Activated naive CD8-positive, alpha-beta T cell (primary cell): ENCODE data around the gene SIRPA.
A peak's percentile ranks its signal among the peaks of the same experiment; 100 is the strongest.

ENCODE experiments used
- H3K27ac Mint-ChIP-seq: one replicate; pipeline ENCODE4 v1.8.0; 2021; ENCODE audit warnings: mixed read lengths
- H3K27me3 Mint-ChIP-seq: one replicate; pipeline ENCODE4 v1.8.0; 2021; ENCODE audit warnings: mixed read lengths
- H3K36me3 Mint-ChIP-seq: one replicate; pipeline ENCODE4 v1.8.0; 2021; ENCODE audit warnings: mixed read lengths
- H3K4me1 Mint-ChIP-seq: one replicate; pipeline ENCODE4 v1.8.0; 2021; ENCODE audit warnings: low read depth, mixed read lengths
- H3K4me3 Mint-ChIP-seq: one replicate; pipeline ENCODE4 v1.8.0; 2021; ENCODE audit warnings: mild to moderate bottlenecking, mixed read lengths
- H3K9me3 Mint-ChIP-seq: one replicate; pipeline ENCODE4 v1.8.0; 2021; ENCODE audit warnings: low read depth, mixed read lengths

Gene SIRPA

GRCh38 chr20:1946762-1947534 is 51.7 kb downstream of the SIRPA start:
- Mint-ChIP-seq H3K36me3 (no peaks in the 10 kb centered on the region), H3K27ac (no peak overlapping the region), H3K27me3 (peaks cover 31% of the 10 kb centered on the region), H3K4me1 (peaks cover 3% of the 10 kb centered on the region), H3K4me3 (no peak overlapping the region), H3K9me3 (no peaks in the 10 kb centered on the region)

- no peak overlapping the region for H3K4me3 Mint-ChIP-seq
- H3K27ac Mint-ChIP-seq: no peak overlapping the region
Measured at GRCh38 chr20:1947535-1947846, 52.3 kb downstream of the SIRPA start.

GRCh38 chr20:1949347-1950100 is 54.3 kb downstream of the SIRPA start:
- peaks cover 23% of the 10 kb centered on the region for H3K27me3 Mint-ChIP-seq
- H3K4me1 Mint-ChIP-seq: peaks cover 3% of the 10 kb centered on the region
- no peak overlapping the region for H3K27ac Mint-ChIP-seq
- H3K4me3 Mint-ChIP-seq: no peak overlapping the region
- no peaks in the 10 kb centered on the region for H3K36me3 Mint-ChIP-seq
- no peaks in the 10 kb centered on the region for H3K9me3 Mint-ChIP-seq

More at GRCh38 chr20:1947535-1947846, 52.3 kb downstream of the SIRPA start:
- no peaks in the 10 kb centered on the region for H3K36me3 Mint-ChIP-seq
- H3K27me3 Mint-ChIP-seq: peaks cover 31% of the 10 kb centered on the region
- peaks cover 3% of the 10 kb centered on the region for H3K4me1 Mint-ChIP-seq
- H3K9me3 Mint-ChIP-seq: no peaks in the 10 kb centered on the region

- Mint-ChIP-seq H3K4me3 (no peak overlapping the region), H3K4me1 (peaks cover 3% of the 10 kb centered on the region), H3K9me3 (no peaks in the 10 kb centered on the region), H3K36me3 (no peaks in the 10 kb centered on the region), H3K27ac (no peak overlapping the region), H3K27me3 (peaks cover 18% of the 10 kb centered on the region)
Measured at GRCh38 chr20:1950836-1951235, 55.6 kb downstream of the SIRPA start.

GRCh38 chr20:1951436-1952115 is 56.4 kb downstream of the SIRPA start:
- peaks cover 3% of the 10 kb centered on the region for H3K4me1 Mint-ChIP-seq
- H3K4me3 Mint-ChIP-seq: no peak overlapping the region
- H3K27me3 Mint-ChIP-seq: peaks cover 17% of the 10 kb centered on the region
- no peaks in the 10 kb centered on the region for H3K9me3 Mint-ChIP-seq
- H3K27ac Mint-ChIP-seq: no peak overlapping the region
- no peaks in the 10 kb centered on the region for H3K36me3 Mint-ChIP-seq

GRCh38 chr20:1952737-1953530 is 57.7 kb downstream of the SIRPA start:
- peaks cover 12% of the 10 kb centered on the region for H3K27me3 Mint-ChIP-seq

GRCh38 chr20:1953621-1954020 is 58.4 kb downstream of the SIRPA start:
- Mint-ChIP-seq H3K27ac (no peak overlapping the region), H3K9me3 (no peaks in the 10 kb centered on the region), H3K27me3 (peaks cover 10% of the 10 kb centered on the region), H3K36me3 (no peaks in the 10 kb centered on the region), H3K4me1 (no peaks in the 10 kb centered on the region), H3K4me3 (no peak overlapping the region)

More at GRCh38 chr20:1952737-1953530, 57.7 kb downstream of the SIRPA start:
- H3K4me1 Mint-ChIP-seq: no peaks in the 10 kb centered on the region
- no peaks in the 10 kb centered on the region for H3K9me3 Mint-ChIP-seq
- no peaks in the 10 kb centered on the region for H3K36me3 Mint-ChIP-seq
- H3K27ac Mint-ChIP-seq: no peak overlapping the region
- no peak overlapping the region for H3K4me3 Mint-ChIP-seq

GRCh38 chr20:1955217-1955616 is 60.0 kb downstream of the SIRPA start:
- peaks cover 8% of the 10 kb centered on the region for H3K27me3 Mint-ChIP-seq
- no peak overlapping the region for H3K27ac Mint-ChIP-seq
- H3K36me3 Mint-ChIP-seq: no peaks in the 10 kb centered on the region
- H3K4me3 Mint-ChIP-seq: no peak overlapping the region
- no peaks in the 10 kb centered on the region for H3K4me1 Mint-ChIP-seq
- H3K9me3 Mint-ChIP-seq: no peaks in the 10 kb centered on the region

- Mint-ChIP-seq H3K27ac (no peak overlapping the region), H3K36me3 (no peaks in the 10 kb centered on the region), H3K9me3 (no peaks in the 10 kb centered on the region), H3K27me3 (peaks cover 15% of the 10 kb centered on the region), H3K4me3 (no peak overlapping the region), H3K4me1 (no peaks in the 10 kb centered on the region)
Measured at GRCh38 chr20:1958426-1958825, 63.2 kb downstream of the SIRPA start.

- H3K27ac Mint-ChIP-seq: no peak overlapping the region
- H3K4me3 Mint-ChIP-seq: no peak overlapping the region
- H3K9me3 Mint-ChIP-seq: no peaks in the 10 kb centered on the region
- no peaks in the 10 kb centered on the region for H3K4me1 Mint-ChIP-seq
- H3K27me3 Mint-ChIP-seq: peaks cover 15% of the 10 kb centered on the region
- no peaks in the 10 kb centered on the region for H3K36me3 Mint-ChIP-seq
Measured at GRCh38 chr20:1959156-1959555, 63.9 kb downstream of the SIRPA start.

- Mint-ChIP-seq H3K4me3 (no peak overlapping the region), H3K4me1 (peaks cover 10% of the 10 kb centered on the region), H3K36me3 (no peaks in the 10 kb centered on the region), H3K9me3 (no peaks in the 10 kb centered on the region), H3K27me3 (peaks cover 13% of the 10 kb centered on the region), H3K27ac (no peak overlapping the region)
Measured at GRCh38 chr20:1961374-1961773, 66.2 kb downstream of the SIRPA start.

GRCh38 chr20:1964061-1964460 is 68.9 kb downstream of the SIRPA start:
- Mint-ChIP-seq H3K4me1 (peaks cover 10% of the 10 kb centered on the region), H3K36me3 (no peaks in the 10 kb centered on the region), H3K27me3 (peaks cover 11% of the 10 kb centered on the region), H3K9me3 (no peaks in the 10 kb centered on the region), H3K27ac (no peak overlapping the region), H3K4me3 (no peak overlapping the region)

- Mint-ChIP-seq H3K9me3 (no peaks in the 10 kb centered on the region), H3K27me3 (peaks cover 11% of the 10 kb centered on the region), H3K27ac (peak overlapping the region; percentile 75), H3K36me3 (no peaks in the 10 kb centered on the region), H3K4me3 (peak overlapping the region; percentile 80), H3K4me1 (peaks cover 10% of the 10 kb centered on the region)
Measured at GRCh38 chr20:1964659-1965405, 69.6 kb downstream of the SIRPA start.
